ENCODE results near the gene TBC1D24.

The TBC1D24 gene

DNA sequence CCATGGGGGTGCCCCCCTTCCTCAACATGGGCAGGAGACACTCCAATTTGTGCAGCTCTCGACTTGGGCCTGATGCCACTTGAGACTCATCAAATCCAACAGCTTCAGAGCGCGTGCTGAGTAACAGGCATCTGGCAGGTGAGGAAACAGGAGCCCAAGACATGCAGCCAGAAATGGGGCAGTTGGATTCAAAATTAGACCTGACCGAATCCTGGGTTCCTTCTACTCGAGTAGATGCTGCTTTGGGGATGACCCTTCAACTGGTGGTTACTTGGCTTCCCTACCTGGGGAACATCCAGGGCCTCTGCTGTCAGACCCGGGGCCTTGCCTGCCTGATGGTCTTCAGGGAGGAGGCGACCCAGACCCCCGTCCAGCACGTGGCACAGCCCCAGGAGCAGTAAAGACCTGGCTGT, 4.3 kb upstream of the TBC1D24 start:
- H4K91ac ChIP-seq (ENCODE audit: low read depth, low read length, poor library complexity): no peak overlapping the region
- H3K4me2 ChIP-seq (ENCODE audit: insufficient read depth, low read length, poor library complexity, severe bottlenecking): peak overlapping the region; percentile 49
- H3K79me1 ChIP-seq (ENCODE audit: low read depth, low read length): peaks cover 11% of the 10 kb centered on the region
- WGBS, 2 donors (ENCODE audit: extremely low coverage in 2 of 2, insufficient read length in 2 of 2, insufficient replicate concordance in 1 of 2): no CpG with 5 or more reads among the region's 9 CpGs
- H3K18ac ChIP-seq (ENCODE audit: low read length): peak overlapping the region; percentile 95
- H3K36me3 ChIP-seq (replicated peaks in 1 of 2; ENCODE audit: control insufficient read depth in 2 of 2, insufficient read depth in 2 of 2, low read length in 2 of 2): peaks cover 0 to under 1% of the 10 kb centered on the region in 2 donors
- H3K9me3 ChIP-seq (replicated peaks in 1 of 2; ENCODE audit: control insufficient read depth in 2 of 2, insufficient read depth in 1 of 2, low read depth in 1 of 2, low read length in 2 of 2): no peaks in the 10 kb centered on the region
- H3K4me3 ChIP-seq (ENCODE audit: low read length in 2 of 2): peak overlapping the region in 1 of 2 donors; percentile 45
- peak overlapping the region; percentile 95 for H2BK5ac ChIP-seq (ENCODE audit: low read length)
- H2BK15ac ChIP-seq (ENCODE audit: low read length): peak overlapping the region; percentile 88
- H4K8ac ChIP-seq (ENCODE audit: low read depth, low read length): peak overlapping the region; percentile 7
- H3K4me1 ChIP-seq (ENCODE audit: control insufficient read depth in 2 of 2, insufficient read depth in 1 of 2, low read depth in 1 of 2, low read length in 2 of 2): peaks cover 32 to 41% of the 10 kb centered on the region in 2 donors
- H3K27ac ChIP-seq (replicated peaks; ENCODE audit: low read length): no peak overlapping the region
- peak overlapping the region; percentile 100 for H2AK5ac ChIP-seq (ENCODE audit: low read depth, low read length)
- peak overlapping the region; percentile 98 for H2BK12ac ChIP-seq (ENCODE audit: low read length)
- H3K27me3 ChIP-seq (ENCODE audit: control insufficient read depth in 3 of 3, insufficient read depth in 3 of 3, low read depth in 1 of 3, low read length in 3 of 3): peaks cover 0 to 14% (median 0%) of the 10 kb centered on the region in 3 experiments
- H2BK120ac ChIP-seq (ENCODE audit: low read depth, low read length): peak overlapping the region; percentile 95
- peak overlapping the region; percentile 90 for H2AFZ ChIP-seq (ENCODE audit: low read length)
- H3K4ac ChIP-seq (ENCODE audit: low read length): peak overlapping the region; percentile 38
- H3K9ac ChIP-seq (ENCODE audit: low read depth, low read length, poor library complexity): peak overlapping the region; percentile 53
- DNase-seq (ENCODE audit: low spot score): no peak
- peak overlapping the region; percentile 5 for H3K14ac ChIP-seq (ENCODE audit: low read length)
- peak overlapping the region; percentile 3 for H3K23ac ChIP-seq (ENCODE audit: low read depth, low read length, poor library complexity)

DNA sequence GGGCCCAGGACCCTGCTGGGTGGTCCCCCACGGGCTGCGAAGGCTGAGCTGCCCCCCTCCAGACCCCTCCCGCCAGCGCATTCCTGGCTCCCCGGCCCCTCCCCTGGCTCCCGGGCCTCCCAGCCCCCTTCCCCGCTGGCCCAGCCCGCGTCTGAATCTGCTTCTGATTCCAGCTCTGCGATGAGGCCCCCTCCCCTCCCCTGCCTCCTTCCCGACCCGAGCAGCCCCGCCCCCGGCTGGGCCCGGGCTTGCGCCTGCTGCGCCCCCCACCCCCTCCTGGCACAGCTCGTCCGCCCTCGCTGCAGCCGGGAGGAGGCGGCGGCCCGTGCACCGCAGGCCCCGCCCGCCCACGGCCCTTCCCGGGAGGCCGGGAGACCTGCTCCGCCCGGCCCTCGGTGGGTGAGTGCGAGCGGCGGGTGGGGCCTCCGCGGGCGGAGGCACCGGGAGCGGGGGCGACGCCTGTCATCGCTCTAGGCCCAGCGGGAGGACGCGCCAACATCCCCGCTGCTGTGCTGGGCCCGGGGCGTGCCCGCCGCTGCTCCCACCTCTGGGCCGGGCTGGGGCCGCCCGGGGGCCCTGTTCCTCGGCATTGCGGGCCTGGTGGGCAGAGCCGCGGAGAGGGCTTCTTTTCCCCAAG, 3.8 kb upstream of the TBC1D24 start, which contains the start of gene NTN3:
Gene NTN3, plus strand, starts transcription at position 282 of the 637 bp plus-strand sequence. CDS start 405 bp downstream, outside the sequence.
- H3K18ac ChIP-seq (ENCODE audit: low read length): peak within 1 kb of the TSS; percentile 98
- H4K91ac ChIP-seq (ENCODE audit: low read depth, low read length, poor library complexity): no peak within 1 kb of the TSS
- peak within 1 kb of the TSS; percentile 95 for H2BK5ac ChIP-seq (ENCODE audit: low read length)
- H2BK15ac ChIP-seq (ENCODE audit: low read length): peak within 1 kb of the TSS; percentile 88
- peaks cover 11% of the 10 kb centered on the region for H3K79me1 ChIP-seq (ENCODE audit: low read depth, low read length)
- peak; percentile 79 for DNase-seq (ENCODE audit: low spot score)
- H3K4ac ChIP-seq (ENCODE audit: low read length): peak within 1 kb of the TSS; percentile 98
- H3K23ac ChIP-seq (ENCODE audit: low read depth, low read length, poor library complexity): peak within 1 kb of the TSS; percentile 98
- peak within 1 kb of the TSS; percentile 62 for H3K4me2 ChIP-seq (ENCODE audit: insufficient read depth, low read length, poor library complexity, severe bottlenecking)
- peak within 1 kb of the TSS; percentile 7 for H4K8ac ChIP-seq (ENCODE audit: low read depth, low read length)
- no CpG with 5 or more reads among the region's 59 CpGs for WGBS, 2 donors (ENCODE audit: extremely low coverage in 2 of 2, insufficient read length in 2 of 2, insufficient replicate concordance in 1 of 2)
- peak within 1 kb of the TSS; percentile 90 for H2AFZ ChIP-seq (ENCODE audit: low read length)
- H3K4me3 ChIP-seq (ENCODE audit: low read length in 2 of 2): peak within 1 kb of the TSS; percentile 45 to 70
- peaks cover 35 to 43% of the 10 kb centered on the region in 2 donors for H3K4me1 ChIP-seq (ENCODE audit: control insufficient read depth in 2 of 2, insufficient read depth in 1 of 2, low read depth in 1 of 2, low read length in 2 of 2)
- H3K14ac ChIP-seq (ENCODE audit: low read length): peak within 1 kb of the TSS; percentile 9
- peaks cover 0 to 19% (median 0%) of the 10 kb centered on the region in 3 experiments for H3K27me3 ChIP-seq (ENCODE audit: control insufficient read depth in 3 of 3, insufficient read depth in 3 of 3, low read depth in 1 of 3, low read length in 3 of 3)
- peak within 1 kb of the TSS; percentile 84 for H3K9ac ChIP-seq (ENCODE audit: low read depth, low read length, poor library complexity)
- H2BK12ac ChIP-seq (ENCODE audit: low read length): peak within 1 kb of the TSS; percentile 98
- H2AK5ac ChIP-seq (ENCODE audit: low read depth, low read length): peak within 1 kb of the TSS; percentile 100
- peak within 1 kb of the TSS; percentile 35 for H3K27ac ChIP-seq (replicated peaks; ENCODE audit: low read length)
- H3K36me3 ChIP-seq (replicated peaks in 1 of 2; ENCODE audit: control insufficient read depth in 2 of 2, insufficient read depth in 2 of 2, low read length in 2 of 2): no peaks in the 10 kb centered on the region
- H3K9me3 ChIP-seq (replicated peaks in 1 of 2; ENCODE audit: control insufficient read depth in 2 of 2, insufficient read depth in 1 of 2, low read depth in 1 of 2, low read length in 2 of 2): no peaks in the 10 kb centered on the region
- H2BK120ac ChIP-seq (ENCODE audit: low read depth, low read length): peak within 1 kb of the TSS; percentile 96

DNA sequence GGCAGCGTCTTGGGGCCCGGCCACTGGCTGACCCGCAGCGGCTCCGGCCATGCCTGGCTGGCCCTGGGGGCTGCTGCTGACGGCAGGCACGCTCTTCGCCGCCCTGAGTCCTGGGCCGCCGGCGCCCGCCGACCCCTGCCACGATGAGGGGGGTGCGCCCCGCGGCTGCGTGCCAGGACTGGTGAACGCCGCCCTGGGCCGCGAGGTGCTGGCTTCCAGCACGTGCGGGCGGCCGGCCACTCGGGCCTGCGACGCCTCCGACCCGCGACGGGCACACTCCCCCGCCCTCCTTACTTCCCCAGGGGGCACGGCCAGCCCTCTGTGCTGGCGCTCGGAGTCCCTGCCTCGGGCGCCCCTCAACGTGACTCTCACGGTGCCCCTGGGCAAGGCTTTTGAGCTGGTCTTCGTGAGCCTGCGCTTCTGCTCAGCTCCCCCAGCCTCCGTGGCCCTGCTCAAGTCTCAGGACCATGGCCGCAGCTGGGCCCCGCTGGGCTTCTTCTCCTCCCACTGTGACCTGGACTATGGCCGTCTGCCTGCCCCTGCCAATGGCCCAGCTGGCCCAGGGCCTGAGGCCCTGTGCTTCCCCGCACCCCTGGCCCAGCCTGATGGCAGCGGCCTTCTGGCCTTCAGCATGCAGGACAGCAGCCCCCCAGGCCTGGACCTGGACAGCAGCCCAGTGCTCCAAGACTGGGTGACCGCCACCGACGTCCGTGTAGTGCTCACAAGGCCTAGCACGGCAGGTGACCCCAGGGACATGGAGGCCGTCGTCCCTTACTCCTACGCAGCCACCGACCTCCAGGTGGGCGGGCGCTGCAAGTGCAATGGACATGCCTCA, 3.1 kb upstream of the TBC1D24 start:
- Histone ChIP-seq H3K36me3 (replicated peaks in 1 of 2; ENCODE audit: control insufficient read depth in 2 of 2, insufficient read depth in 2 of 2, low read length in 2 of 2) (no peaks in the 10 kb centered on the region), H3K4ac (ENCODE audit: low read length) (peak overlapping the region; percentile 89), H2AK5ac (ENCODE audit: low read depth, low read length) (peak overlapping the region; percentile 100), H2BK120ac (ENCODE audit: low read depth, low read length) (peak overlapping the region; percentile 96), H3K4me3 (ENCODE audit: low read length in 2 of 2) (peak overlapping the region; percentile 45 to 70), H2BK5ac (ENCODE audit: low read length) (peak overlapping the region; percentile 87), H3K79me1 (ENCODE audit: low read depth, low read length) (peaks cover 11% of the 10 kb centered on the region), H3K18ac (ENCODE audit: low read length) (peak overlapping the region; percentile 98), H3K9me3 (replicated peaks in 1 of 2; ENCODE audit: control insufficient read depth in 2 of 2, insufficient read depth in 1 of 2, low read depth in 1 of 2, low read length in 2 of 2) (no peaks in the 10 kb centered on the region), H4K8ac (ENCODE audit: low read depth, low read length) (peak overlapping the region; percentile 65), H3K14ac (ENCODE audit: low read length) (peak overlapping the region; percentile 94), H3K4me1 (ENCODE audit: control insufficient read depth in 2 of 2, insufficient read depth in 1 of 2, low read depth in 1 of 2, low read length in 2 of 2) (peaks cover 35 to 43% of the 10 kb centered on the region in 2 donors), H4K91ac (ENCODE audit: low read depth, low read length, poor library complexity) (no peak overlapping the region), H2BK12ac (ENCODE audit: low read length) (peak overlapping the region; percentile 14), H3K9ac (ENCODE audit: low read depth, low read length, poor library complexity) (peak overlapping the region; percentile 84), H3K27me3 (ENCODE audit: control insufficient read depth in 3 of 3, insufficient read depth in 3 of 3, low read depth in 1 of 3, low read length in 3 of 3) (peaks cover 0 to 24% (median 0%) of the 10 kb centered on the region in 3 experiments), H3K27ac (replicated peaks; ENCODE audit: low read length) (peak overlapping the region; percentile 35), H3K4me2 (ENCODE audit: insufficient read depth, low read length, poor library complexity, severe bottlenecking) (peak overlapping the region; percentile 62), H2BK15ac (ENCODE audit: low read length) (peak overlapping the region; percentile 87), H2AFZ (ENCODE audit: low read length) (peak overlapping the region; percentile 90), H3K23ac (ENCODE audit: low read depth, low read length, poor library complexity) (peak overlapping the region; percentile 98)
- DNase-seq (ENCODE audit: low spot score): no peak
- WGBS, 2 donors (ENCODE audit: extremely low coverage in 2 of 2, insufficient read length in 2 of 2, insufficient replicate concordance in 1 of 2): no CpG with 5 or more reads among the region's 61 CpGs
